A549 (cell line): ENCODE data around the gene UPF3B. TPM values are rescaled to one million over a fixed set of nuclear protein-coding genes. Genes with fewer than 3 reads are reported as not detected.

Experiments
- BHLHE40 ChIP-seq: IDR thresholded peaks from 2 replicates; pipeline ENCODE4 v1.6.1; 2012; ENCODE audit warnings: low read depth, low read length, inconsistent platforms
- CEBPB ChIP-seq, 2 experiments: fragments of >200 bp in 1 of 2; sonication (Bioruptor Twin) in 1 of 2; formaldehyde crosslinking in 1 of 2; IDR thresholded peaks; 2 replicates each; pipeline ENCODE4 v1.6.1; 2012 to 2016
- CHD2 ChIP-seq: fragments of 150-350 bp; IDR thresholded peaks from 2 replicates; pipeline ENCODE4 v1.6.1; 2014; ENCODE audit warnings: low read length; ENCODE audit not compliant: partially characterized antibody
- CHD4 ChIP-seq: fragments of 200-600 bp; sonication (generic); IDR thresholded peaks from 2 replicates; pipeline ENCODE4 v1.6.1; 2016; ENCODE audit warnings: antibody characterized with exemption, mild to moderate bottlenecking, borderline replicate concordance
- EHF ChIP-seq: fragments of 250-450 bp; sonication (Bioruptor Pico); IDR thresholded peaks from 2 replicates; pipeline ENCODE4 v1.5.0; 2020; ENCODE audit warnings: mild to moderate bottlenecking
- EP300 ChIP-seq, 2 experiments: fragments of >200 bp; sonication (Bioruptor Twin); formaldehyde crosslinking; IDR thresholded peaks; 2 replicates in 1 of 2; 3 replicates in 1 of 2; pipeline ENCODE4 v1.6.1; 2016 to 2017
- ESRRA ChIP-seq: fragments of 150-350 bp; IDR thresholded peaks from 2 replicates; pipeline ENCODE4 v1.6.1; 2014; ENCODE audit warnings: mild to moderate bottlenecking, low read length, borderline replicate concordance
- FOSB ChIP-seq: fragments of 250-450 bp; sonication (Bioruptor Pico); IDR thresholded peaks from 2 replicates; pipeline ENCODE4 v1.5.0; 2020; ENCODE audit warnings: mild to moderate bottlenecking, moderate library complexity
- FOXS1 ChIP-seq: fragments of 250-450 bp; sonication (Bioruptor Pico); IDR thresholded peaks from 2 replicates; pipeline ENCODE4 v1.5.0; 2020; ENCODE audit warnings: mild to moderate bottlenecking, moderate library complexity
- GATA3 ChIP-seq: IDR thresholded peaks from 2 replicates; pipeline ENCODE4 v1.6.1; 2012; ENCODE audit warnings: borderline replicate concordance
- HDAC2 ChIP-seq: fragments of 200-600 bp; sonication (generic); IDR thresholded peaks from 2 replicates; pipeline ENCODE4 v1.6.1; 2016
- HEYL ChIP-seq: fragments of 250-450 bp; sonication (Bioruptor Pico); IDR thresholded peaks from 2 replicates; pipeline ENCODE4 v1.8.0; 2021; ENCODE audit warnings: mild to moderate bottlenecking, moderate library complexity
- HOXB13 ChIP-seq: fragments of 250-450 bp; sonication (Bioruptor Pico); IDR thresholded peaks from 2 replicates; pipeline ENCODE4 v1.5.0; 2020; ENCODE audit warnings: low read depth, mild to moderate bottlenecking, moderate library complexity
- HOXB5 ChIP-seq: fragments of 250-450 bp; sonication (Bioruptor Pico); IDR thresholded peaks from 2 replicates; pipeline ENCODE4 v1.5.0; 2020; ENCODE audit warnings: mild to moderate bottlenecking, moderate library complexity
- JUNB ChIP-seq: fragments of >200 bp; sonication (Bioruptor Twin); formaldehyde crosslinking; IDR thresholded peaks from 2 replicates; pipeline ENCODE4 v1.6.1; 2016
- KDM1A ChIP-seq: fragments of 200-600 bp; sonication (generic); IDR thresholded peaks from 2 replicates; pipeline ENCODE4 v1.6.1; 2016; ENCODE audit warnings: low read depth, mild to moderate bottlenecking
- KDM5A ChIP-seq: fragments of 200-600 bp; sonication (generic); IDR thresholded peaks from 2 replicates; pipeline ENCODE4 v1.6.1; 2016; ENCODE audit warnings: antibody characterized with exemption, mild to moderate bottlenecking
- MAFK ChIP-seq: fragments of 450-650 bp; IDR thresholded peaks from 2 replicates; pipeline ENCODE4 v1.6.1; 2014; ENCODE audit not compliant: partially characterized antibody
- NFE2L2 ChIP-seq: fragments of 150-350 bp; conservative IDR thresholded peaks from 2 replicates; pipeline ENCODE4 v1.6.1; 2014; ENCODE audit warnings: low read length
- NR3C1 ChIP-seq: fragments of >200 bp; sonication (Bioruptor Twin); formaldehyde crosslinking; IDR thresholded peaks from 3 replicates; pipeline ENCODE4 v1.6.1; 2017
- PHF8 ChIP-seq: fragments of 200-600 bp; sonication (generic); IDR thresholded peaks from 2 replicates; pipeline ENCODE4 v1.6.1; 2016; ENCODE audit warnings: low read depth, mild to moderate bottlenecking, antibody characterized with exemption, moderate library complexity, borderline replicate concordance
- POLR2A ChIP-seq: IDR thresholded peaks from 2 replicates; pipeline ENCODE4 v1.6.1; 2012; ENCODE audit warnings: mild to moderate bottlenecking, low read length
- RARB ChIP-seq: fragments of 250-450 bp; sonication (Bioruptor Pico); IDR thresholded peaks from 2 replicates; pipeline ENCODE4 v1.8.0; 2021; ENCODE audit warnings: mild to moderate bottlenecking, moderate library complexity
- RFX5 ChIP-seq: fragments of 450-650 bp; IDR thresholded peaks from 2 replicates; pipeline ENCODE4 v1.7.1; 2014; ENCODE audit warnings: antibody characterized with exemption, mild to moderate bottlenecking, moderate library complexity
- RNF2 ChIP-seq: fragments of 200-600 bp; sonication (generic); IDR thresholded peaks from 2 replicates; pipeline ENCODE4 v1.6.1; 2016; ENCODE audit warnings: low read depth, mild to moderate bottlenecking, antibody characterized with exemption, moderate library complexity, borderline replicate concordance
- SMC3 ChIP-seq: fragments of >200 bp; sonication (Bioruptor Twin); formaldehyde crosslinking; IDR thresholded peaks from 3 replicates; pipeline ENCODE4 v1.6.1; 2018; ENCODE audit warnings: inconsistent platforms
- SREBF2 ChIP-seq: fragments of 450-650 bp; IDR thresholded peaks from 2 replicates; pipeline ENCODE4 v1.6.1; 2014; ENCODE audit warnings: mild to moderate bottlenecking, moderate library complexity
- TP53 ChIP-seq: fragments of 250-450 bp; sonication (Bioruptor Pico); IDR thresholded peaks from 2 replicates; pipeline ENCODE4 v1.5.0; 2021; ENCODE audit warnings: mild to moderate bottlenecking, moderate library complexity
- ZFP36 ChIP-seq: fragments of 450-650 bp; IDR thresholded peaks from 2 replicates; pipeline ENCODE4 v1.6.1; 2014; ENCODE audit warnings: borderline replicate concordance; ENCODE audit not compliant: partially characterized antibody
- ZNF302 ChIP-seq: fragments of 250-450 bp; sonication (Bioruptor Pico); IDR thresholded peaks from 2 replicates; pipeline ENCODE4 v1.9.0; 2021; ENCODE audit warnings: inconsistent platforms, mild to moderate bottlenecking, moderate library complexity
- ZSCAN20 ChIP-seq: fragments of 250-450 bp; sonication (Bioruptor Pico); IDR thresholded peaks from 2 replicates; pipeline ENCODE4 v1.8.0; 2022; ENCODE audit warnings: mild to moderate bottlenecking, moderate library complexity
- polyA plus RNA-seq, 4 experiments: library from polyadenylated mRNA; depleted of rRNA in 3 of 4; stranded (reverse); fragments of >200 nt; fragmentation: RNase III in 1 of 4; extraction: RNeasy Plus Mini Kit Qiagen cat#74134 plus additional on column Dnase treatment in 1 of 4; gene quantifications; 2 replicates in 3 of 4; 3 replicates in 1 of 4; pipeline ENCODE4 v1.2.3, GENCODE V29; 2011 to 2017
- TF ChIP-seq, protein P1 (sequence below): fragments of >200 bp; sonication (Bioruptor Twin); formaldehyde crosslinking; IDR thresholded peaks from 3 replicates; pipeline ENCODE4 v1.6.1; 2016
- TF ChIP-seq, protein P2 (sequence below): fragments of >200 bp; sonication (Bioruptor Twin); formaldehyde crosslinking; IDR thresholded peaks from 3 replicates; pipeline ENCODE4 v1.5.1; 2016
- TF ChIP-seq, protein P3 (sequence below): fragments of 150-350 bp; IDR thresholded peaks from 2 replicates; pipeline ENCODE4 v1.6.1; 2014; ENCODE audit warnings: low read depth, mild to moderate bottlenecking, low read length
- TF ChIP-seq, protein P4 (sequence below): IDR thresholded peaks from 2 replicates; pipeline ENCODE4 v1.6.1; 2012; ENCODE audit warnings: low read depth, borderline replicate concordance
- TF ChIP-seq, protein P5 (sequence below): fragments of 250-450 bp; sonication (Bioruptor Pico); IDR thresholded peaks from 2 replicates; pipeline ENCODE4 v1.5.0; 2021; ENCODE audit warnings: mild to moderate bottlenecking, moderate library complexity, borderline replicate concordance
- TF ChIP-seq, protein P6 (sequence below): fragments of 450-650 bp; IDR thresholded peaks from 2 replicates; pipeline ENCODE4 v1.6.1; 2014; ENCODE audit warnings: antibody characterized with exemption

The UPF3B gene
- polyA plus RNA-seq, 2 of the 4 experiments (the other 2 are of a cell fraction) = 26.4 to 27.6 TPM

DNA sequence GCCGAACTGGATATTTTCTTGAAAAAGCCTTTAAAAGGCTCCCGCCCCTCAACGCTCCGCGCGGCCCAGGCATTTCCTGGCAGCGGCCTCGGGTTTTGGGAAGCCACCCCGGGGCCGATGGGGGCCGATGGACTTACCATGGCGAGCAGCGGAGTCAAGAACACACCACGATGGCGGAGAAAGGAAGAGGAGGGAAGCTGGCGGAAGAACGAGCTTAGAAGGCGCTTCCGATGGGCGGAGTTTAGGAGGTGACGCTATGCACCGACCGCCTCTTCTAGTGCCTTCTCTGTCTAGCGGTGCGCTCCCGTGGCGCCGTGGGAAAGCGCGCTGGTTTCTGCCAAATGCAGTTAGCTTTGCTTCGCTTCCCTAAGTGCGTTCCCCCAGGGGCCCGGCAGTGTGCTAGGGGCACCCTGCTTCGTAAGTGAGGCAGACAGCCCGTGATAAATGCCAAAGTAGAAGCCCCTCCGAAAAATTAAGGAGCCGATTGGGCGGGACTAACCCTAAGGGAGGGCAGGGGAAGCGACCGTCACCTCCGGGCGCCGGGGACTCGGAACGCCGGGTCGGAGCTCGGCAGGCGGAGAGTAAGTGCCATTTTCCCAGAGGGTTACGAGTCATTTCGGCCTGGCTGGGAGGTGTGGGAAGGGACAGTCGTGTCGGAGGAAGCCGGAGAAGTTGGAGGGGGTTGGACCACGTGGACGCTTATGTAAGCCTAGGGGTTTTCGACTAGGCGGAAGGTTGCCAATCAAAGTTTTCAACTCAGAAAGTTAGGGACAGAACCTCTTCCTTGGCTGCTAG, 61.1 kb downstream of the UPF3B start, which contains the start of gene RPL39 (continued):
- TF ChIP-seq BHLHE40 (no peak), TP53 (CRISPR knock-in tag) (no peak), RFX5 (0 out of 2 replicates have a peak, but pooled peaks have one; percentile 5), POLR2A (peak; percentile 88), HOXB13 (CRISPR knock-in tag) (no peak), FOSB (CRISPR knock-in tag) (no peak), EHF (CRISPR knock-in tag) (no peak), MAFK (no peak), CHD4 (no peak), FOXS1 (CRISPR knock-in tag) (no peak), ZSCAN20 (CRISPR knock-in tag) (no peak), PHF8 (peak; percentile 96), GATA3 (no peak), KDM1A (no peak), RNF2 (no peak), KDM5A (0 out of 2 replicates have a peak, but pooled peaks have one; percentile 5), RARB (CRISPR knock-in tag) (no peak), SREBF2 (no peak), CHD2 (no peak), CEBPB (IDR thresholded peaks at IDR 0.05) (no peak), HEYL (CRISPR knock-in tag) (no peak), HDAC2 (no peak), NR3C1 (no peak), JUNB (no peak), ZFP36 (no peak), ESRRA (no peak), EP300 (IDR thresholded peaks at IDR 0.05) (no peak), HOXB5 (no peak), SMC3 (no peak), NFE2L2 (no peak), ZNF302 (CRISPR knock-in tag) (no peak)
- TF ChIP-seq, protein P1, sequence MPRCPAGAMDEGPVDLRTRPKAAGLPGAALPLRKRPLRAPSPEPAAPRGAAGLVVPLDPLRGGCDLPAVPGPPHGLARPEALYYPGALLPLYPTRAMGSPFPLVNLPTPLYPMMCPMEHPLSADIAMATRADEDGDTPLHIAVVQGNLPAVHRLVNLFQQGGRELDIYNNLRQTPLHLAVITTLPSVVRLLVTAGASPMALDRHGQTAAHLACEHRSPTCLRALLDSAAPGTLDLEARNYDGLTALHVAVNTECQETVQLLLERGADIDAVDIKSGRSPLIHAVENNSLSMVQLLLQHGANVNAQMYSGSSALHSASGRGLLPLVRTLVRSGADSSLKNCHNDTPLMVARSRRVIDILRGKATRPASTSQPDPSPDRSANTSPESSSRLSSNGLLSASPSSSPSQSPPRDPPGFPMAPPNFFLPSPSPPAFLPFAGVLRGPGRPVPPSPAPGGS = peak; percentile 83
- TF ChIP-seq, protein P2, sequence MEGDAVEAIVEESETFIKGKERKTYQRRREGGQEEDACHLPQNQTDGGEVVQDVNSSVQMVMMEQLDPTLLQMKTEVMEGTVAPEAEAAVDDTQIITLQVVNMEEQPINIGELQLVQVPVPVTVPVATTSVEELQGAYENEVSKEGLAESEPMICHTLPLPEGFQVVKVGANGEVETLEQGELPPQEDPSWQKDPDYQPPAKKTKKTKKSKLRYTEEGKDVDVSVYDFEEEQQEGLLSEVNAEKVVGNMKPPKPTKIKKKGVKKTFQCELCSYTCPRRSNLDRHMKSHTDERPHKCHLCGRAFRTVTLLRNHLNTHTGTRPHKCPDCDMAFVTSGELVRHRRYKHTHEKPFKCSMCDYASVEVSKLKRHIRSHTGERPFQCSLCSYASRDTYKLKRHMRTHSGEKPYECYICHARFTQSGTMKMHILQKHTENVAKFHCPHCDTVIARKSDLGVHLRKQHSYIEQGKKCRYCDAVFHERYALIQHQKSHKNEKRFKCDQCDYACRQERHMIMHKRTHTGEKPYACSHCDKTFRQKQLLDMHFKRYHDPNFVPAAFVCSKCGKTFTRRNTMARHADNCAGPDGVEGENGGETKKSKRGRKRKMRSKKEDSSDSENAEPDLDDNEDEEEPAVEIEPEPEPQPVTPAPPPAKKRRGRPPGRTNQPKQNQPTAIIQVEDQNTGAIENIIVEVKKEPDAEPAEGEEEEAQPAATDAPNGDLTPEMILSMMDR = no peak
- TF ChIP-seq, protein P3, sequence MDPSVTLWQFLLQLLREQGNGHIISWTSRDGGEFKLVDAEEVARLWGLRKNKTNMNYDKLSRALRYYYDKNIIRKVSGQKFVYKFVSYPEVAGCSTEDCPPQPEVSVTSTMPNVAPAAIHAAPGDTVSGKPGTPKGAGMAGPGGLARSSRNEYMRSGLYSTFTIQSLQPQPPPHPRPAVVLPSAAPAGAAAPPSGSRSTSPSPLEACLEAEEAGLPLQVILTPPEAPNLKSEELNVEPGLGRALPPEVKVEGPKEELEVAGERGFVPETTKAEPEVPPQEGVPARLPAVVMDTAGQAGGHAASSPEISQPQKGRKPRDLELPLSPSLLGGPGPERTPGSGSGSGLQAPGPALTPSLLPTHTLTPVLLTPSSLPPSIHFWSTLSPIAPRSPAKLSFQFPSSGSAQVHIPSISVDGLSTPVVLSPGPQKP = no peak
- TF ChIP-seq, protein P4, sequence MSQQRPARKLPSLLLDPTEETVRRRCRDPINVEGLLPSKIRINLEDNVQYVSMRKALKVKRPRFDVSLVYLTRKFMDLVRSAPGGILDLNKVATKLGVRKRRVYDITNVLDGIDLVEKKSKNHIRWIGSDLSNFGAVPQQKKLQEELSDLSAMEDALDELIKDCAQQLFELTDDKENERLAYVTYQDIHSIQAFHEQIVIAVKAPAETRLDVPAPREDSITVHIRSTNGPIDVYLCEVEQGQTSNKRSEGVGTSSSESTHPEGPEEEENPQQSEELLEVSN = no peak
- TF ChIP-seq, protein P5, sequence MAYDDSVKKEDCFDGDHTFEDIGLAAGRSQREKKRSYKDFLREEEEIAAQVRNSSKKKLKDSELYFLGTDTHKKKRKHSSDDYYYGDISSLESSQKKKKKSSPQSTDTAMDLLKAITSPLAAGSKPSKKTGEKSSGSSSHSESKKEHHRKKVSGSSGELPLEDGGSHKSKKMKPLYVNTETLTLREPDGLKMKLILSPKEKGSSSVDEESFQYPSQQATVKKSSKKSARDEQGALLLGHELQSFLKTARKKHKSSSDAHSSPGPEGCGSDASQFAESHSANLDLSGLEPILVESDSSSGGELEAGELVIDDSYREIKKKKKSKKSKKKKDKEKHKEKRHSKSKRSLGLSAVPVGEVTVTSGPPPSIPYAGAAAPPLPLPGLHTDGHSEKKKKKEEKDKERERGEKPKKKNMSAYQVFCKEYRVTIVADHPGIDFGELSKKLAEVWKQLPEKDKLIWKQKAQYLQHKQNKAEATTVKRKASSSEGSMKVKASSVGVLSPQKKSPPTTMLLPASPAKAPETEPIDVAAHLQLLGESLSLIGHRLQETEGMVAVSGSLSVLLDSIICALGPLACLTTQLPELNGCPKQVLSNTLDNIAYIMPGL = no peak
- TF ChIP-seq, protein P6, sequence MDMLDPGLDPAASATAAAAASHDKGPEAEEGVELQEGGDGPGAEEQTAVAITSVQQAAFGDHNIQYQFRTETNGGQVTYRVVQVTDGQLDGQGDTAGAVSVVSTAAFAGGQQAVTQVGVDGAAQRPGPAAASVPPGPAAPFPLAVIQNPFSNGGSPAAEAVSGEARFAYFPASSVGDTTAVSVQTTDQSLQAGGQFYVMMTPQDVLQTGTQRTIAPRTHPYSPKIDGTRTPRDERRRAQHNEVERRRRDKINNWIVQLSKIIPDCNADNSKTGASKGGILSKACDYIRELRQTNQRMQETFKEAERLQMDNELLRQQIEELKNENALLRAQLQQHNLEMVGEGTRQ = peak; percentile 49; the same call in 1 of the 2 replicates
